ENCODE measurements around the gene TSPEAR. TPM values are rescaled to one million over a fixed set of nuclear protein-coding genes. Genes with fewer than 3 reads are reported as not detected.

The TSPEAR gene
- total RNA-seq: under 1 TPM in 2 of 5 donors, not detected in 3; 0.18 to 0.29 TPM
- polyA plus RNA-seq: under 1 TPM in 2 of 3 donors, not detected in 1; 0.05 to 0.06 TPM
- long read RNA-seq, donor 1: 0 reads
- long read RNA-seq, donor 2: 0 reads
- long read RNA-seq, donor 3: 0 reads
- long read RNA-seq, donor 4: 0 reads
- long read RNA-seq, donor 5: 0 reads
- long read RNA-seq, donor 6: 0 reads
- long read RNA-seq, donor 7: 0 reads
- long read RNA-seq, donor 8: 0 reads
- long read RNA-seq, donor 9: 0 reads
- long read RNA-seq, donor 10: 0 reads

- H3K9me3 ChIP-seq: peaks cover 0 to 2% (median under 1%) of the 10 kb centered on the region in 4 donors
- peaks cover 5 to 40% (median 14%) of the 10 kb centered on the region in 4 donors for H3K4me1 ChIP-seq
- peak in 1 of 2 donors; percentile 52 for DNase-seq
- H3K36me3 ChIP-seq: no peaks in the 10 kb centered on the region
- TF ChIP-seq POLR2A (IDR thresholded peaks at IDR 0.05) (no peak), POLR2AphosphoS5 (IDR thresholded peaks at IDR 0.05) (no peak), EP300 (IDR thresholded peaks at IDR 0.05) (no peak)
- TF ChIP-seq, protein P1, sequence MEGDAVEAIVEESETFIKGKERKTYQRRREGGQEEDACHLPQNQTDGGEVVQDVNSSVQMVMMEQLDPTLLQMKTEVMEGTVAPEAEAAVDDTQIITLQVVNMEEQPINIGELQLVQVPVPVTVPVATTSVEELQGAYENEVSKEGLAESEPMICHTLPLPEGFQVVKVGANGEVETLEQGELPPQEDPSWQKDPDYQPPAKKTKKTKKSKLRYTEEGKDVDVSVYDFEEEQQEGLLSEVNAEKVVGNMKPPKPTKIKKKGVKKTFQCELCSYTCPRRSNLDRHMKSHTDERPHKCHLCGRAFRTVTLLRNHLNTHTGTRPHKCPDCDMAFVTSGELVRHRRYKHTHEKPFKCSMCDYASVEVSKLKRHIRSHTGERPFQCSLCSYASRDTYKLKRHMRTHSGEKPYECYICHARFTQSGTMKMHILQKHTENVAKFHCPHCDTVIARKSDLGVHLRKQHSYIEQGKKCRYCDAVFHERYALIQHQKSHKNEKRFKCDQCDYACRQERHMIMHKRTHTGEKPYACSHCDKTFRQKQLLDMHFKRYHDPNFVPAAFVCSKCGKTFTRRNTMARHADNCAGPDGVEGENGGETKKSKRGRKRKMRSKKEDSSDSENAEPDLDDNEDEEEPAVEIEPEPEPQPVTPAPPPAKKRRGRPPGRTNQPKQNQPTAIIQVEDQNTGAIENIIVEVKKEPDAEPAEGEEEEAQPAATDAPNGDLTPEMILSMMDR (IDR thresholded peaks at IDR 0.05): no peak
- no peak within 1 kb of the TSS for H3K27ac ChIP-seq
- H3K4me3 ChIP-seq: peak within 1 kb of the TSS in 2 of 4 donors; percentile 5 to 19
- peaks cover 27 to 98% (median 77%) of the 10 kb centered on the region in 3 donors for H3K27me3 ChIP-seq
- WGBS, 5 donors: 1 to 3% (median 2%) methylated on average over 23 to 41 of the region's 41 CpGs
- intact Hi-C loops (cut with DNase I; ENCODE audit: low total_unique reads): no loop called here
These were observed at the start of gene TSPEAR for GRCh38 chr21:44711327-44712202. Gene TSPEAR (minus strand): TSS chr21:44711572. CDS start chr21:44711514, 58 bp downstream.

DNA sequence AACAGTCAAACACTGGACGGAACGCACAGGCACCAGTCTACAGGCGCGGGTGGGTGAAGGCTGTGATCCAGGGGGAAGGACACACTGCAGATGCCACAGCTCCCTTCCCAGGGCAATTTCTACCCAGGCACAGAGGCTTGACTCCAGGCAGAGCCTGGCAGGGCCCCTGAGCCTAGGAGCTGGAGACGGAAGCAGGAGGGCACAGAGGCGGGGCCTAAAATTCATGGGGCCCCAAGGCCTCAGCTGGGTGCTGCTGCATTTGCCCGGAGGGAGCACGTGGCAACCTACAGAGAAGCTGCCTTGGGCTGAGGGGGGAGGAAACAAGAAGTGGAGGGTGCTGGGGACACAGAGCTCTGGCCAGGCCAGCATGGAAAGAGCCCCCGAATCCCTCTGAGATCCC lies 49.0 kb upstream of the TSPEAR start:
- 80 to 88% (median 86%) methylated on average over 8 to 9 of the region's 9 CpGs for WGBS, 5 donors
- intact Hi-C loops (cut with DNase I; ENCODE audit: low total_unique reads): no loop called here

DNA sequence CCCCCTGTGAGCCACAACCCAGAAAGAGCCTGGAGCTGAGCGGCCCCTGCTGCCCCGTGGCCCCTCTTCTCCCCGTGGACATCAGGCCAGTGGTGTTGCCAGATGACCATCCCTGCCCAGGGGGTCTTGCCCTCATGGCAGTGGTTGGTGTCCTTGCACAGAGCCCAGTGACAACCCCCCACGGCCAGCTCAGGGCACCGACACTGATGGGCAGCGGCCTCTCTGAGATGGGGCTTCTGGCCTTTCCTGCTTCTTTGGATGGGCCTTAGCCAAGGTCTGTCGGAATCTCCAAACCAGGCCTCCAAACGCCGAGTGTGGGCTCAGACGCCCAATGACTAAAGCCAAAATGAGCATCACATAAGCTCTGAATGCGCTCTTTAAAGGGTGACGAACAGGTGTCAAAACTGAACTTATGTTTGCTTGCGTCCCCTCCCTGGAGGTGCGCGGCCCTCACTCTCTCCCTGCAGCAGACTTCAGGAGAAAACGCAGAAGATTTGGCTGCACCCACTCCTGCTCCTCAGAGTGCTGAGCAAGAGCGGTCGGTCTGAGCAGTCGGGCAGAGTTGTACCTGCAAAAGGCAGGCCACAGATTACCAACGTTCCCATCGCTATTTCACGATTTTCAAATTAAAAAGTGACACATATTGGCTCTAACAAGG lies 48.4 kb upstream of the TSPEAR start:
- Histone ChIP-seq H3K9me3 (peaks cover 0 to 5% (median 0%) of the 10 kb centered on the region in 4 donors), H3K4me1 (peaks cover 0 to 3% (median 2%) of the 10 kb centered on the region in 4 donors), H3K36me3 (no peaks in the 10 kb centered on the region), H3K4me3 (no peak overlapping the region), H3K27me3 (peaks cover 0 to 17% (median under 1%) of the 10 kb centered on the region in 3 donors), H3K27ac (no peak overlapping the region)
- WGBS, 5 donors: 84 to 94% (median 90%) methylated on average over 19 to 22 of the region's 22 CpGs
- peak in 1 of 2 donors; percentile 9 for DNase-seq
- intact Hi-C loops (cut with DNase I; ENCODE audit: low total_unique reads): no loop called here
- TF ChIP-seq POLR2AphosphoS5 (IDR thresholded peaks at IDR 0.05): no peak
- no peak for TF ChIP-seq POLR2A (IDR thresholded peaks at IDR 0.05)
- TF ChIP-seq, protein P1 (IDR thresholded peaks at IDR 0.05): no peak
- no peak for TF ChIP-seq EP300 (IDR thresholded peaks at IDR 0.05)

More for the DNA sequence above, 49.0 kb upstream of the TSPEAR start:
- H3K27me3 ChIP-seq: peaks cover 0 to 17% (median 4%) of the 10 kb centered on the region in 3 donors
- no peak overlapping the region for H3K27ac ChIP-seq
- H3K4me3 ChIP-seq: no peak overlapping the region
- peaks cover 0 to 9% (median 7%) of the 10 kb centered on the region in 4 donors for H3K4me1 ChIP-seq
- H3K36me3 ChIP-seq: no peaks in the 10 kb centered on the region
- TF ChIP-seq POLR2AphosphoS5 (IDR thresholded peaks at IDR 0.05) (no peak), EP300 (IDR thresholded peaks at IDR 0.05) (no peak), POLR2A (IDR thresholded peaks at IDR 0.05) (no peak)
- TF ChIP-seq, protein P1 (IDR thresholded peaks at IDR 0.05): no peak
- no peaks in the 10 kb centered on the region for H3K9me3 ChIP-seq
- peak in 1 of 2 donors; percentile 9 for DNase-seq
